ENCODE results near the gene PRRC2B. TPM values are rescaled to one million over a fixed set of nuclear protein-coding genes. Genes with fewer than 3 reads are reported as not detected.
"Not testable (repeated sequence)": the region's sequence is repeated elsewhere in the genome, so short reads cannot be mapped to it uniquely, and the experiment has no call there.

Gene PRRC2B
- polyA plus RNA-seq, 1 donor = 132 TPM

- DNase-seq = no peak
- no peaks in the 10 kb centered on the region for H3K9me3 ChIP-seq (ENCODE audit: control insufficient read depth, low read depth, low read length)
- H3K4me1 ChIP-seq (ENCODE audit: control insufficient read depth, insufficient read depth, low read length) = peaks cover 15% of the 10 kb centered on the region
- H3K27ac ChIP-seq (ENCODE audit: low read length) = no peak overlapping the region
- no peaks in the 10 kb centered on the region for H3K27me3 ChIP-seq (ENCODE audit: control insufficient read depth, insufficient read depth, low read length)
- WGBS (ENCODE audit: insufficient coverage, low lambda C conversion rate) = 81% methylated on average over 3 of the region's 10 CpGs
- H3K4me3 ChIP-seq (ENCODE audit: low read length) = no peak overlapping the region
- H3K36me3 ChIP-seq (ENCODE audit: control insufficient read depth, insufficient read depth, low read length) = no peaks in the 10 kb centered on the region
These were observed 35.3 kb upstream of the PRRC2B start for GRCh38 chr9:131358556-131358955.

GRCh38 chr9:131361202-131361833 is 32.6 kb upstream of the PRRC2B start:
- DNase-seq = peak; percentile 88 to 94
- Histone ChIP-seq H3K27me3 (ENCODE audit: control insufficient read depth, insufficient read depth, low read length) (no peaks in the 10 kb centered on the region), H3K4me1 (ENCODE audit: control insufficient read depth, insufficient read depth, low read length) (peaks cover 15% of the 10 kb centered on the region), H3K4me3 (ENCODE audit: low read length) (no peak overlapping the region), H3K27ac (ENCODE audit: low read length) (peak overlapping the region; percentile 77), H3K36me3 (ENCODE audit: control insufficient read depth, insufficient read depth, low read length) (no peaks in the 10 kb centered on the region), H3K9me3 (ENCODE audit: control insufficient read depth, low read depth, low read length) (no peaks in the 10 kb centered on the region)
- WGBS (ENCODE audit: insufficient coverage, low lambda C conversion rate) = no CpG with 5 or more reads among the region's 8 CpGs

- no peak overlapping the region for H3K4me3 ChIP-seq (ENCODE audit: low read length)
- peaks cover 12% of the 10 kb centered on the region for H3K4me1 ChIP-seq (ENCODE audit: control insufficient read depth, insufficient read depth, low read length)
- no CpG with 5 or more reads among the region's 1 CpG for WGBS (ENCODE audit: insufficient coverage, low lambda C conversion rate)
- H3K9me3 ChIP-seq (ENCODE audit: control insufficient read depth, low read depth, low read length) = no peaks in the 10 kb centered on the region
- no peak overlapping the region for H3K27ac ChIP-seq (ENCODE audit: low read length)
- no peaks in the 10 kb centered on the region for H3K36me3 ChIP-seq (ENCODE audit: control insufficient read depth, insufficient read depth, low read length)
- no peaks in the 10 kb centered on the region for H3K27me3 ChIP-seq (ENCODE audit: control insufficient read depth, insufficient read depth, low read length)
- DNase-seq = no peak
These were observed 28.3 kb upstream of the PRRC2B start for GRCh38 chr9:131365546-131365945.

- WGBS (ENCODE audit: insufficient coverage, low lambda C conversion rate) = 80% methylated on average over 1 of the region's 6 CpGs
- Histone ChIP-seq H3K27me3 (ENCODE audit: control insufficient read depth, insufficient read depth, low read length) (no peaks in the 10 kb centered on the region), H3K4me1 (ENCODE audit: control insufficient read depth, insufficient read depth, low read length) (peaks cover 3% of the 10 kb centered on the region), H3K4me3 (ENCODE audit: low read length) (no peak overlapping the region), H3K27ac (ENCODE audit: low read length) (no peak overlapping the region), H3K36me3 (ENCODE audit: control insufficient read depth, insufficient read depth, low read length) (no peaks in the 10 kb centered on the region), H3K9me3 (ENCODE audit: control insufficient read depth, low read depth, low read length) (no peaks in the 10 kb centered on the region)
- DNase-seq = peak; percentile 47 to 60
These were observed 27.0 kb upstream of the PRRC2B start for GRCh38 chr9:131366761-131367401.

GRCh38 chr9:131367450-131367849 is 26.4 kb upstream of the PRRC2B start:
- H3K27ac ChIP-seq (ENCODE audit: low read length) = no peak overlapping the region
- no CpG with 5 or more reads among the region's 2 CpGs for WGBS (ENCODE audit: insufficient coverage, low lambda C conversion rate)

GRCh38 chr9:131370638-131371037 is 23.2 kb upstream of the PRRC2B start:
- Histone ChIP-seq H3K9me3 (ENCODE audit: control insufficient read depth, low read depth, low read length) (no peaks in the 10 kb centered on the region), H3K27me3 (ENCODE audit: control insufficient read depth, insufficient read depth, low read length) (no peaks in the 10 kb centered on the region), H3K36me3 (ENCODE audit: control insufficient read depth, insufficient read depth, low read length) (no peaks in the 10 kb centered on the region), H3K4me3 (ENCODE audit: low read length) (no peak overlapping the region), H3K27ac (ENCODE audit: low read length) (no peak overlapping the region), H3K4me1 (ENCODE audit: control insufficient read depth, insufficient read depth, low read length) (peaks cover 3% of the 10 kb centered on the region)
- whole genome bisulfite sequencing (ENCODE audit: insufficient coverage, low lambda C conversion rate) = no CpG with 5 or more reads among the region's 2 CpGs
- DNase-seq = no peak

More at GRCh38 chr9:131367450-131367849, 26.4 kb upstream of the PRRC2B start:
- Histone ChIP-seq H3K4me3 (ENCODE audit: low read length) (no peak overlapping the region), H3K27me3 (ENCODE audit: control insufficient read depth, insufficient read depth, low read length) (no peaks in the 10 kb centered on the region), H3K4me1 (ENCODE audit: control insufficient read depth, insufficient read depth, low read length) (peaks cover 3% of the 10 kb centered on the region), H3K36me3 (ENCODE audit: control insufficient read depth, insufficient read depth, low read length) (no peaks in the 10 kb centered on the region), H3K9me3 (ENCODE audit: control insufficient read depth, low read depth, low read length) (no peaks in the 10 kb centered on the region)
- DNase-seq = no peak

- H3K9me3 ChIP-seq (ENCODE audit: control insufficient read depth, low read depth, low read length); H3K4me1 ChIP-seq (ENCODE audit: control insufficient read depth, insufficient read depth, low read length); DNase-seq; H3K27me3 ChIP-seq (ENCODE audit: control insufficient read depth, insufficient read depth, low read length); H3K36me3 ChIP-seq (ENCODE audit: control insufficient read depth, insufficient read depth, low read length): not testable (repeated sequence)
- no CpG with 5 or more reads among the region's 17 CpGs for WGBS (ENCODE audit: insufficient coverage, low lambda C conversion rate)
- H3K4me3 ChIP-seq (ENCODE audit: low read length) = peak overlapping the region; percentile 88
- H3K27ac ChIP-seq (ENCODE audit: low read length) = peak overlapping the region; percentile 99
These were observed 21.3 kb upstream of the PRRC2B start for GRCh38 chr9:131372599-131372973.

GRCh38 chr9:131374638-131375037 is 19.2 kb upstream of the PRRC2B start:
- not testable (repeated sequence) for H3K4me3 ChIP-seq (ENCODE audit: low read length); H3K27ac ChIP-seq (ENCODE audit: low read length); H3K36me3 ChIP-seq (ENCODE audit: control insufficient read depth, insufficient read depth, low read length); H3K27me3 ChIP-seq (ENCODE audit: control insufficient read depth, insufficient read depth, low read length); H3K9me3 ChIP-seq (ENCODE audit: control insufficient read depth, low read depth, low read length); DNase-seq; H3K4me1 ChIP-seq (ENCODE audit: control insufficient read depth, insufficient read depth, low read length)
- no CpG with 5 or more reads among the region's 5 CpGs for WGBS (ENCODE audit: insufficient coverage, low lambda C conversion rate)

GRCh38 chr9:131379056-131379455 is 14.8 kb upstream of the PRRC2B start:
- Histone ChIP-seq H3K27me3 (ENCODE audit: control insufficient read depth, insufficient read depth, low read length) (no peaks in the 10 kb centered on the region), H3K4me1 (ENCODE audit: control insufficient read depth, insufficient read depth, low read length) (peaks cover 4% of the 10 kb centered on the region), H3K4me3 (ENCODE audit: low read length) (no peak overlapping the region), H3K9me3 (ENCODE audit: control insufficient read depth, low read depth, low read length) (no peaks in the 10 kb centered on the region), H3K27ac (ENCODE audit: low read length) (no peak overlapping the region), H3K36me3 (ENCODE audit: control insufficient read depth, insufficient read depth, low read length) (no peaks in the 10 kb centered on the region)
- 100% methylated on average over 1 of the region's 2 CpGs for WGBS (ENCODE audit: insufficient coverage, low lambda C conversion rate)
- DNase-seq = no peak

- no CpG with 5 or more reads among the region's 19 CpGs for WGBS (ENCODE audit: insufficient coverage, low lambda C conversion rate)
- peak in 1 of 2 donors; percentile 79 for DNase-seq
- H3K9me3 ChIP-seq (ENCODE audit: control insufficient read depth, low read depth, low read length) = no peaks in the 10 kb centered on the region
- no peaks in the 10 kb centered on the region for H3K27me3 ChIP-seq (ENCODE audit: control insufficient read depth, insufficient read depth, low read length)
- no peak overlapping the region for H3K4me3 ChIP-seq (ENCODE audit: low read length)
- peak overlapping the region; percentile 37 for H3K27ac ChIP-seq (ENCODE audit: low read length)
- H3K36me3 ChIP-seq (ENCODE audit: control insufficient read depth, insufficient read depth, low read length) = no peaks in the 10 kb centered on the region
- peaks cover 4% of the 10 kb centered on the region for H3K4me1 ChIP-seq (ENCODE audit: control insufficient read depth, insufficient read depth, low read length)
These were observed 10.8 kb upstream of the PRRC2B start for GRCh38 chr9:131382850-131383729.
